Neuronal stem cell (in vitro differentiated cells): ENCODE data around the gene PRRC2C.

ENCODE experiments used
- DNase-seq: peaks from one replicate; pipeline ENCODE4 v3.0.0-alpha.2; 2013; ENCODE audit warnings: low spot score
- H2AFZ ChIP-seq: one replicate; pipeline ENCODE4 v1.6.1; 2013; ENCODE audit warnings: mild to moderate bottlenecking, low read length, inconsistent platforms
- H2AK5ac ChIP-seq: 2 replicates; pipeline ENCODE4 v1.6.1; 2013; ENCODE audit warnings: low read depth, mild to moderate bottlenecking, inconsistent platforms, low read length, moderate library complexity, mixed read lengths
- H2BK120ac ChIP-seq: 2 replicates; pipeline ENCODE4 v1.6.1; 2013; ENCODE audit warnings: low read depth, mild to moderate bottlenecking, inconsistent platforms, low read length, moderate library complexity, mixed read lengths
- H2BK12ac ChIP-seq: one replicate; pipeline ENCODE4 v1.6.1; 2013; ENCODE audit warnings: low read length, inconsistent platforms
- H2BK15ac ChIP-seq: 2 replicates; pipeline ENCODE4 v1.6.1; 2013; ENCODE audit warnings: mild to moderate bottlenecking, low read length, inconsistent platforms, mixed read lengths
- H2BK5ac ChIP-seq: one replicate; pipeline ENCODE4 v1.6.1; 2013; ENCODE audit warnings: inconsistent platforms, mild to moderate bottlenecking, low read length, moderate library complexity
- H3K14ac ChIP-seq: one replicate; pipeline ENCODE4 v1.6.1; 2013; ENCODE audit warnings: low read length, inconsistent platforms
- H3K18ac ChIP-seq: 2 replicates; pipeline ENCODE4 v1.6.1; 2013; ENCODE audit warnings: low read length, inconsistent platforms
- H3K23ac ChIP-seq: 2 replicates; pipeline ENCODE4 v1.6.1; 2013; ENCODE audit warnings: low read depth, mild to moderate bottlenecking, mixed read lengths, low read length, inconsistent platforms; ENCODE audit not compliant: poor library complexity
- H3K27ac ChIP-seq: replicated peaks from 3 replicates; pipeline ENCODE4 v1.5.1; 2013; ENCODE audit warnings: low read length, inconsistent platforms
- H3K27me3 ChIP-seq, 3 experiments: 2 replicates each; pipeline ENCODE4 v1.6.1; 2013; ENCODE audit warnings: low read length in 3 of 3, mild to moderate bottlenecking in 2 of 3, inconsistent platforms in 1 of 3, low read depth in 1 of 3, mixed read lengths in 1 of 3, moderate library complexity in 1 of 3; ENCODE audit not compliant: control insufficient read depth in 3 of 3, insufficient read depth in 3 of 3
- H3K36me3 ChIP-seq, 2 donors: replicated peaks in 1 of 2; 2 replicates each; pipeline ENCODE4 v1.6.1; 2013; ENCODE audit warnings: low read length in 2 of 2; ENCODE audit not compliant: control insufficient read depth in 2 of 2, insufficient read depth in 2 of 2
- H3K4ac ChIP-seq: 2 replicates; pipeline ENCODE4 v1.6.1; 2013; ENCODE audit warnings: inconsistent platforms, mild to moderate bottlenecking, low read length, moderate library complexity
- H3K4me1 ChIP-seq, 2 donors: 1 replicate in 1 of 2; 2 replicates in 1 of 2; pipeline ENCODE4 v1.6.1; 2013; ENCODE audit warnings: low read length in 2 of 2, low read depth in 1 of 2; ENCODE audit not compliant: control insufficient read depth in 2 of 2, insufficient read depth in 1 of 2
- H3K4me2 ChIP-seq: one replicate; pipeline ENCODE4 v1.6.1; 2013; ENCODE audit warnings: mild to moderate bottlenecking, low read length, inconsistent platforms; ENCODE audit not compliant: insufficient read depth, poor library complexity, severe bottlenecking
- H3K4me3 ChIP-seq, 2 donors: 2 replicates each; pipeline ENCODE4 v1.5.1; 2013; ENCODE audit warnings: low read length in 2 of 2, mild to moderate bottlenecking in 2 of 2, inconsistent platforms in 1 of 2, moderate library complexity in 1 of 2
- H3K79me1 ChIP-seq: one replicate; pipeline ENCODE4 v1.6.1; 2013; ENCODE audit warnings: low read depth, mild to moderate bottlenecking, inconsistent platforms, low read length, moderate library complexity
- H3K9ac ChIP-seq: one replicate; pipeline ENCODE4 v1.6.1; 2013; ENCODE audit warnings: mild to moderate bottlenecking, low read depth, low read length, inconsistent platforms; ENCODE audit not compliant: poor library complexity
- H3K9me3 ChIP-seq, 2 donors: replicated peaks in 1 of 2; 2 replicates each; pipeline versions ENCODE3 to v1.6.1; 2013; ENCODE audit warnings: low read length in 2 of 2, mild to moderate bottlenecking in 2 of 2, inconsistent platforms in 1 of 2, low read depth in 1 of 2, mixed read lengths in 1 of 2, moderate library complexity in 1 of 2; ENCODE audit not compliant: control insufficient read depth in 2 of 2, insufficient read depth in 1 of 2
- H4K8ac ChIP-seq: one replicate; pipeline ENCODE4 v1.6.1; 2013; ENCODE audit warnings: low read depth, mild to moderate bottlenecking, inconsistent platforms, low read length, moderate library complexity
- H4K91ac ChIP-seq: one replicate; pipeline ENCODE4 v1.6.1; 2013; ENCODE audit warnings: low read length, low read depth, mild to moderate bottlenecking, inconsistent platforms; ENCODE audit not compliant: poor library complexity
- WGBS, 2 donors: extraction: QIAGEN DNeasy Blood & Tissue Kit; methylation state at CpG; one replicate each; pipeline ENCODE4 v1.1.7; 2013; ENCODE audit warnings: missing lambda C conversion rate in 2 of 2, mixed read lengths in 1 of 2; ENCODE audit not compliant: insufficient read length in 2 of 2, insufficient replicate concordance in 1 of 2; ENCODE audit errors: extremely low coverage in 2 of 2; 5-methylcytosine and 5-hydroxymethylcytosine counted together

PRRC2C gene

GRCh38 chr1:171576144-171576543 is 90.8 kb downstream of the PRRC2C start:
- Histone ChIP-seq H3K9me3 (no peaks in the 10 kb centered on the region), H3K4me1 (no peaks in the 10 kb centered on the region), H3K4me2 (no peak overlapping the region), H2BK5ac (no peak overlapping the region), H2BK120ac (no peak overlapping the region), H3K23ac (no peak overlapping the region), H3K27me3 (no peaks in the 10 kb centered on the region), H2BK15ac (no peak overlapping the region), H2AK5ac (no peak overlapping the region), H3K4me3 (no peak overlapping the region), H4K8ac (no peak overlapping the region), H3K79me1 (peaks cover 5% of the 10 kb centered on the region), H3K4ac (no peak overlapping the region), H3K9ac (no peak overlapping the region), H3K18ac (no peak overlapping the region), H2AFZ (no peak overlapping the region), H3K27ac (no peak overlapping the region), H4K91ac (no peak overlapping the region), H2BK12ac (no peak overlapping the region), H3K36me3 (peaks cover 21 to 96% of the 10 kb centered on the region in 2 donors), H3K14ac (no peak overlapping the region)
- DNase-seq: no peak
- no CpG with 5 or more reads among the region's 1 CpG for WGBS, 2 donors

GRCh38 chr1:171581226-171581625 is 95.9 kb downstream of the PRRC2C start:
- Histone ChIP-seq H3K9ac (no peak overlapping the region), H3K23ac (no peak overlapping the region), H2BK15ac (no peak overlapping the region), H2BK120ac (no peak overlapping the region), H3K18ac (no peak overlapping the region), H2AK5ac (no peak overlapping the region), H4K91ac (no peak overlapping the region), H3K27ac (no peak overlapping the region), H3K27me3 (no peaks in the 10 kb centered on the region), H3K14ac (no peak overlapping the region), H3K4ac (no peak overlapping the region), H3K4me3 (no peak overlapping the region), H3K9me3 (no peaks in the 10 kb centered on the region), H2AFZ (no peak overlapping the region), H3K4me2 (no peak overlapping the region), H2BK12ac (no peak overlapping the region), H3K4me1 (no peaks in the 10 kb centered on the region), H3K79me1 (peaks cover 5% of the 10 kb centered on the region), H3K36me3 (peaks cover 25 to 99% of the 10 kb centered on the region in 2 donors), H4K8ac (no peak overlapping the region), H2BK5ac (no peak overlapping the region)
- DNase-seq: no peak
- no CpG with 5 or more reads among the region's 3 CpGs for WGBS, 2 donors

- Histone ChIP-seq H2BK12ac (no peak overlapping the region), H3K27me3 (no peaks in the 10 kb centered on the region), H3K4me2 (no peak overlapping the region), H3K4me1 (no peaks in the 10 kb centered on the region), H3K27ac (no peak overlapping the region), H2BK5ac (no peak overlapping the region), H2AK5ac (no peak overlapping the region), H4K8ac (no peak overlapping the region), H3K18ac (no peak overlapping the region), H4K91ac (no peak overlapping the region), H3K4me3 (no peak overlapping the region), H2BK120ac (no peak overlapping the region), H3K23ac (no peak overlapping the region), H3K4ac (no peak overlapping the region), H2AFZ (no peak overlapping the region), H3K14ac (no peak overlapping the region), H3K9ac (no peak overlapping the region), H2BK15ac (no peak overlapping the region), H3K9me3 (no peaks in the 10 kb centered on the region), H3K79me1 (peaks cover 3% of the 10 kb centered on the region), H3K36me3 (peaks cover 22 to 98% of the 10 kb centered on the region in 2 donors)
- DNase-seq: no peak
Measured at GRCh38 chr1:171581766-171582165, 96.4 kb downstream of the PRRC2C start.

- no CpG with 5 or more reads among the region's 2 CpGs for WGBS, 2 donors
- Histone ChIP-seq H3K4me1 (no peaks in the 10 kb centered on the region), H3K36me3 (peaks cover 25 to 98% of the 10 kb centered on the region in 2 donors), H2AK5ac (no peak overlapping the region), H3K23ac (no peak overlapping the region), H2BK12ac (no peak overlapping the region), H2BK120ac (no peak overlapping the region), H3K4me3 (no peak overlapping the region), H3K18ac (no peak overlapping the region), H2BK15ac (no peak overlapping the region), H3K27ac (no peak overlapping the region), H4K91ac (no peak overlapping the region), H3K14ac (no peak overlapping the region), H3K9ac (no peak overlapping the region), H3K4ac (no peak overlapping the region), H3K4me2 (no peak overlapping the region), H3K9me3 (no peaks in the 10 kb centered on the region), H3K27me3 (no peaks in the 10 kb centered on the region), H2BK5ac (no peak overlapping the region), H4K8ac (no peak overlapping the region), H3K79me1 (peaks cover 2% of the 10 kb centered on the region), H2AFZ (no peak overlapping the region)
- DNase-seq: no peak
Measured at GRCh38 chr1:171582589-171582988, 97.3 kb downstream of the PRRC2C start.
